Stimulated activated CD8-positive, alpha-beta memory T cell treated with anti-CD3 and anti-CD28 coated beads, Interleukin-15, amount 100 ng/mL, for 4 hours (primary cell): ENCODE measurements around the gene RABL3.
A peak's percentile ranks its signal among the peaks of the same experiment; 100 is the strongest.
"Not testable (repeated sequence)": the region's sequence is repeated elsewhere in the genome, so short reads cannot be mapped to it uniquely, and the experiment has no call there.

ENCODE experiments used
- DNase-seq, 2 donors: peaks; one replicate each; pipeline ENCODE4 v3.0.0-alpha.2; 2020; ENCODE audit warnings: low read depth in 2 of 2

Gene RABL3, protein sequence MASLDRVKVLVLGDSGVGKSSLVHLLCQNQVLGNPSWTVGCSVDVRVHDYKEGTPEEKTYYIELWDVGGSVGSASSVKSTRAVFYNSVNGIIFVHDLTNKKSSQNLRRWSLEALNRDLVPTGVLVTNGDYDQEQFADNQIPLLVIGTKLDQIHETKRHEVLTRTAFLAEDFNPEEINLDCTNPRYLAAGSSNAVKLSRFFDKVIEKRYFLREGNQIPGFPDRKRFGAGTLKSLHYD

DNA sequence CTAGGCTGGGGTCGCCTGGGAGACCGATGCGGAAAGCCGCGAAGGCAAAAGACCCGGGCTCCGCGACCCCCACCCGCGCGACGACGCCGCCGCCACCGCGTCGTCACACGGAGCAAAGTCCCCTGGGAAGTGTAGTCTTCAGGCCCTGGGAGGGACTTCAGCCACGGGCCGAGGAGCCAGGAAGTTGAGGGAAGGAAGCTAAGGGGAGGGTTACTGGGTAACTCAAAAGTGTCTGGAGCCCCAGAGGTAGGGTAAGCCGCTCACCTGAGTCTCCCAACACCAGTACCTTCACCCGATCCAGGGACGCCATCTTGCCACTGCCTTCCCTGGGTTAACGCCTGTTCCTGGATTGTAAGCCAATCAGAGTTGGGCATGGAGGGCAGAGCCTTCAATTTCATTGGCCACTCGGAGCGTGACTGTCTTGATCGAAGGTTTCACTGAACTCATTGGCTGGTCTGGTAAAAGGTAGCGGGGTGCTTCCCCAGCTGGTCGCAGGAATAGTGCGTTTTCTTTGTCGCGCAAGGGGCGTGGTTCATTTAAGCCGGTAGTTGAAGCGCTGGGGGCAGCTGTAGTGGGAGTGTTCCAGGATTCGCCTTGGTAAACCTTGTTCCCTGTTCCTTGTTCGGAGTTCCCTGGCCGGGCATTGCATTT is at the start of gene RABL3, which contains the start of gene GTF2E1:
TSS of gene RABL3 (minus strand) at position 319 of the 651 bp plus-strand sequence. CDS start at position 310, 9 bp downstream.
TSS of gene GTF2E1 (plus strand) at position 547 of the 651 bp plus-strand sequence. CDS start 7,809 bp downstream, outside the sequence.
- DNase-seq = peak; percentile 88 to 97

DNA sequence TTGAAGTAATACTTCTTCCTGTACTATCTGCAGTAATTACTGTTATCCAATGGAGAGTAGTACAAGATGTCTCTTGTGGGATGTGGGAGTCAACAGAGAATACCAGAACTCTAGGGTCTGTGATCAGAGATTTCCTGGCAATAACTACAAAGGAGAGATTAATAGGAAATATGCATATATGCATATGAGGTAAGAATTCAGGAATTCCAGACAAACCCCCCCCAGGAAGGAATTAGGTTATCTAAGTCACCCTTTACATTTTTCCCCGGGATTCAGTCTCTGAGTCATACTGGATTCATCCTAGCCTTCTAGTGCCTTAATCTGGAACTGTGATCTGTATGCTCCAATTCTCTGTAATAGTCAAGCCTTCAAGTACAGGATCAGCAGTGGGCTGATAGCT is 49.6 kb upstream of the RABL3 start:
- DNase-seq = no peak

DNA sequence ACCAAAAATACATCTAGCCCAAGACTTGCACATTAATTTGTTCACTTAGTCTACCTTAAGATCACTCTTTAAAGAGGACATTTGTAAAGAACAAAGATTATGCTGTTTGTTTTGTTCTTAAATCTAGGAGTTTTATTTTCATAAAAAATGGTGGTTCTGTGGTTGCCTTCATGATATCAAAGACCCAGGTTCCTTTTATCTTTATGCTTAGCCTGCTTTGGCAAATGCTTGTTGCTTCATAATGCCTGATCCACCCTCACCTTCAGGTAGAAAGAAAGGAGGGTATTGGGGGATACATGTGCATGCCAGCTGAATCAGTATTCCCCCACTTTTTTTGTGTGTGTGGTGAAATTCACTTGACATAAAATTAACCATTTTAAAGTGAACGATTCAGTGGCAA is 48.7 kb upstream of the RABL3 start:
- DNase-seq = no peak

DNA sequence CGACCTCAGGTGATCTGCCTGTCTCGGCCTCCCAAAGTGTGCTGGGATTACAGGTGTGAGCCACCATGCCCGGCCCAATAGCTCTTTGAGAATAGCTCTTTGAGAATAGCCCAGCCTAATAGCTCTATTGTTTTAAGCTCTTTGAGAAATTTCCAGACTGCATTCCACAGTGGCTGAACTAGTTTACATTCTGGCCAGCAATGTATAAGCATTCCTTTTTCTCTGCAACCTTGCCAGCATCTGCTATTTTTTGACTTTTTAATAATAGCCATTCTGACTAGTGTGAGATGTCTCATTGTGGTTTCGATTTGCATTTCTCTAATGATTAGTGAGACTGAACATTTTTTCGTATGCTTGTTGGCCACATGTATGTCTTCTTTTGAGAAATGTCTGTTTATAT is 43.5 kb upstream of the RABL3 start:
- not testable (repeated sequence) for DNase-seq

DNA sequence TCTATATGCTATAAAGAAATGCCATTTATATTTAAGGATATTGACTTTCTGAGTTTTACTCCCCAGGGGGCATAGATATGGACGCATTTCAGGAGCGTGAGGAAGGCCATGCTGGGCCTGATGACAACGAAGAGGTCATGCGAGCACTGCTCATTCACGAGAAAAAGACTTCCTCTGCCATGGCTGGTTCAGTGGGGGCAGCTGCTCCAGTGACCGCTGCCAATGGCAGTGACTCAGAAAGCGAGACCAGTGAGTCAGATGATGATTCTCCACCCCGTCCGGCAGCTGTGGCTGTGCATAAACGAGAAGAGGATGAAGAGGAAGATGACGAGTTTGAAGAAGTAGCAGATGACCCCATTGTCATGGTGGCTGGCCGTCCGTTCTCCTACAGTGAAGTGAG is 38.7 kb upstream of the RABL3 start:
- no peak for DNase-seq

DNA sequence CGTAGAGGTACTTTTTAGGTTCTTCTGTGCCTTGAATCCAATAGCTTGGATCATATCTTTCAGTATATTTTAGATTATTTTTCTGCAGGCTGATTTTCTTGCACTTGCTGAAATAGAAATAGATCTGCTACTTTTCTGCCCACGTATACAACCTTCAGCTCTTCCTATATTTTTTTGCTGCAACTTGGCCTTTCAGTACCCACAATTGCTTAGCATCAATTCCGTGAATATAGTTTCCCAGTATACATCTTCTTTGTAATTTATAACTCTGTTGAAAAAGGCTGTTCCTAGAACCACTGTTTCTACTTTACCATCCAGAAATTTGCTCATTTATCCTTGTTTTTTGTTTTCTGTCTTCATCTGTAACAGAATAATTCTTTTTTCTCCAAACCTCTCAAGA is 36.5 kb upstream of the RABL3 start:
- no peak for DNase-seq

DNA sequence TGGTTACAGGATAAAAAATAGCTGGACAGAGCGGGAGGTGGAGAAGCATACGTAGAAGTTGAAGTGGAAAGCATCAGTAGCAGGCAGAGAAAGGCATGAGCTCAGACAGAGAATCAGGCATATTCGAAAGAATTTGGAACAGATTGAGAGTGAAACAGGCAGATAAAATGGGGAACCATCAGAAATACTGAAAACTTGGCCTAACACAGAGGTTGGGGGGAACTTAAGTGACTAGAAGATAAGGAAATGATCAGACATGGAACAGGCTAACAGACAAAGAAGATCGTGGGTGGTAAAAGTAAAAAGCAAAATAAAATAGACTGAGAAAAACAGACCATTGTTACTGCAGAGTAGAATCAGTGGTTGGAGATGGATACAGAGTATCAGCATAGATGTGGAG is 33.1 kb upstream of the RABL3 start:
- no peak for DNase-seq

DNA sequence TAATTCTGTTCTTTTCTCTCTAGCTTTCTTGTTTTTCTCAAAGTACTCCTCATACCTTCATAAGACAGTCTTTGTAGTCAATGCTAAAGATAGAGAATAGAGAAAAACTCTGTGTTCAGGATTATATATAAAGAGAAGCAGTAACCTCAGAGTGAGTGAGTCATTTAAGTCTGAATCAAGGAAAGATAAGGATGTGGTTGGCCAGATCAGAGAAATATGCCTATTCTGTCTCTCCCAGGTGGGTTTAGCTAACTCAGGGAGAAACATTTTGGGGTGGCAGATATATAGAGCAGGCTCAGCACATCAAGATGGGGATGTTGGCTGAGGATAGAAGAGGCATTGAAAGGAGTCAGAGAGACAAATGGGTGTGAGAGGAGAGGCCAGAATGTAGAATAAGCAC is 31.6 kb upstream of the RABL3 start:
- DNase-seq = no peak

DNA sequence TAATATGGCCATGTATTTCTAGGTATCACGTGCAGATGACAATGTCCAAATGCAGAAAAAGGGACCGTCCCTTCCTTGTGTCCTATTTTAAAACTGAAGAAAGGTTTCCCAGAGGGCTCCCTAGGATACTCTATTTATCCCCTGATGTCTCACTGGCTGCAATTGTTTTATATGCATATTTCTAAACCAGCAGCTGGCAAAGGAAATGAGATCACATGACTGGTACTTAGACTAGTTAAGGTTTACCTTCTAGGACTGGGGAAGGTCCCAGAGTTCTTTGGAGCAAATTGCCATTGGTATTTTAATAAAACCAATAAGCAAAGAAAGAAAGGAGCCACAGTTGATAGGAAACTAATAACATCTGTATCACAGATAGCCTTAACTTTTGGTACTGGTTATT is 29.8 kb upstream of the RABL3 start:
- no peak for DNase-seq

DNA sequence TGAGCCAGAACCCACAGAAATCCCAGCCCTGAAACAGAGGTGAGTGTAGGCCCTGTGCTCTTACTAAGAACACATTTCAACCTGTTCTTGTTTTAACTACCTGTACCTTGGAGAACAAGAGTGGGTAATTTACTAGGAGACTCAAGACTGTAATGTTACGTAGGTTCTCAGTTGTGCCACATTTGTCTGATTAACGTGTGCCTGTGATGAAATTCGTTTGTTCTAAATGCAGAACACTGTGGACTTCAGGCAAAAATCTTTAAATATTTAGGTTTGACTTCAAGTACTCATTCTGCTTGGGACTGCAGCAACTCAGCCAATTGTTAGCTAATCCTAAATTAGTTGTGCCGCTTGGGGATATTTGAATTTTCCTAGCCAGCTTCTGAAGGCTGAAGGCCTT is 28.6 kb upstream of the RABL3 start:
- no peak for DNase-seq

DNA sequence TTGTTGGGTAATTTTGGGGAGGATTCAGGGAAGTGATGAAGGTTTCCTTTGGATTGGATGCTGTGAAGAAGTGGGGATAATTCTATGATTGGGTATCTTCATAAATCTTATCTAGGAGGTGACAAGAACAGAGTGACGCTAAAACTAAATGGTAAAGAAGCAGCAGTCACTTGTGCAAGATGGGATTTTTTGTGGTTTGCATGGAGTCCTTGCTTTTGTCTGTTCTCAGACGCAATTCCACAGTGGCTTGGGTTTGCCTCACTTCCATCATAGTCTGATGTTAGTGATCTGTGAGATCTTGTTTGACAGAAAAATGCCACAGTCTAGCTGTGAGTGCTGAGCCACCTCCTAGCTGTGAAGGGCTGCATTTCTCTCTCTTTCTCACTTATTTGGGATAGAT is 27.1 kb upstream of the RABL3 start:
- no peak for DNase-seq

DNA sequence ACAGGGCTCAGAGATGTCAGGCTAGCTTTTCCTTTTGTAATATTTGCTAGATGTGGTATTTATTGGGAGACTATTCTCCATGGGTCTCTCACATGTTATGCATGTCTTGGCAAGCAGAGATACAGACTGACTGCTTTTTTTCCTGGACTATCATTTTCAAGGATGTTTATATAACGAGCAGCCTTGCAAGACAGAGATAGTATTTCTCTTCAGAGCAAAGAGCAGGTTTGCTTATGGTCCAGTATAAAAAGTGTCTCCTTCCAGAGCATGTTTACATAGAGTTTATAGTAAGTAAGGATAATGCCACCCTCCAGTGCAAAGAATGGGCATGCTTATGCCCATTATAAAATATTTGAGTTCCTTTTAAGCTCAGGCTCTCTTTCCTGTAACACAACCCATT is 24.8 kb upstream of the RABL3 start:
- no peak for DNase-seq

DNA sequence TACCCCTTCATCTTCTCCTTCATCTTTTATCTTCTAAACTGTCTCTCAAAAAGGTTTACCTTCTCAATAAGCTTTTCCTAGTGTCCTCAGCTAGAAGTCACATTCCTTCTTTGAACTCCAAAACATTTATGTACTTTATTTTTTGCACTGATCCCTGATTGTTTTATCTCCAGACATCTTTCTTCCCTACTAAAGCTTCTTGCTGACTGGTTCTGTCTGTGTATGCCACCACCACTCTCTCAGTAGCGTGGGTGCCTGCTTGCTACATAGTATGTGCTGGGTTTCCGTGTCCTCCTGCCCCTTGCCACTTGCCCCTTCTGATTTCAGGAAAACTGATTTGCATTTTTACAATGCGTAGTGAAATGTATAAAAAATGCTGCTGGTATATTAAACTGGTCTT is 24.3 kb upstream of the RABL3 start:
- DNase-seq = no peak

DNA sequence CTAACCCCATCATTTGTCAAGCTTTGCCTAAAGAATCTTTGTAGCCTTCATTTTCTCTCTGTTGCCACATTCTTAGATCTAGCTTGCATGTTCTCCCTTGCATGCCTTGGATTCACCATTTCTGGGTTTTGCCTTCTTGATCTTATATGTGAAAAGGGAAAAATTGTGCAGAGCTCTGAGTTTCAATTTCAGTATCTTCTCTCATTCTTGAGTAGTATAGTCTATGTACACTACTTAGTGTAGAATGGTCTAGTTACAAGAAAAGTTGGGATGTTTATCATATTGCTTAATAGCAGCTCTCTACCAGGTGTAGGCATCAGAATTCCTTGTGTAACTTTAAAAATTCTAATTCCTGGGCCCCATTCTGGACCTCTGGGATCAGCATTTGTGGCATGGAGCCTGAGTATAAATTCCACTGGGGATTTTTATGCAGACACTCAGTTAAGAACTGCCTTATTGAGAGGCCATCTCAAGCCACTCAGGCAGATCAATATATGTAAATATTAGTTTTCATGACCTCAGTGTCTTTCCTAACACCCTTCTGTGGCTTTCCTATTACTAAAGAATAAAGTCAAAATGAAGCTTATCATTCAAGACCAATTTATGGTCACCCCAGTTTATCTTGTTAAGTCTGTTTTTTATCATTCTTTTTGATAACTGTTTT is 23.6 kb upstream of the RABL3 start:
- DNase-seq = no peak

DNA sequence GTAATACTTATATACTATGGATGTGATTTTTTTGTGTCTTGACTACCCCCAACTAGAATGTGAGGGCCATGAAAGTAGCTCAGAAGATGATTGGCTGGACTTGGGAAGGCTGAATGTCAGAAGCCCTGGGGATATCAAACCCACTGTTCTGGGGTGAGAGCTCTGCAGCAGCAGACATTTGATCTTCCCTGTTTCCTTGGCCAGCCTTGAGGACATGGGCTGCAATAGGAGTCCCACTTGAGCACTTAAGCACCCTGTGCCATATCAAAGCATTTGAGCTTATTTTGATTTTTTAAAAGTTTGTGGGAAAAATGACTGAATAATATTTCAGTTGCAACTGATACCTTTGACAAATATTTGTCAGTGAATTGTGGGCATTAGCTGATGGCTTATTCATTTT is 21.9 kb upstream of the RABL3 start:
- no peak for DNase-seq

DNA sequence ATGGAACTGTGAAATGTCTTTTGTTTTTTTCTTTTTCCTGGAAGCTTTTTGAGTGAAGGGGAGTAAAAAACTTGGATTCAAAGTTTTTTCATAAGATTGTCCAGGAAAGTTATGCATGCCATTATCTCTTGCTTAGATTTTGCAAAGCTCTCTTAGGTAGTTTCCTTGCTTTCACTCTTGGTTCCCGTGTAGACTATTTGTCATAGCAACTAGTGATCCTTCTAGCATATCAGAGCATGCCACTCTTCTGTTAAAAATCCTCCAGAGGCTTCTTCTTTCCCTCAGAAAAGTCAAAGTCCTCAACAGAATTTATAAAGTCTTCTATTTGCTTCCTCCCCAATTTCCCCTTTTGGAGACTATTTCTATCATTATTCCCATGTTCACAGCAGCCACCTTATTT is 21.3 kb upstream of the RABL3 start:
- DNase-seq = no peak

DNA sequence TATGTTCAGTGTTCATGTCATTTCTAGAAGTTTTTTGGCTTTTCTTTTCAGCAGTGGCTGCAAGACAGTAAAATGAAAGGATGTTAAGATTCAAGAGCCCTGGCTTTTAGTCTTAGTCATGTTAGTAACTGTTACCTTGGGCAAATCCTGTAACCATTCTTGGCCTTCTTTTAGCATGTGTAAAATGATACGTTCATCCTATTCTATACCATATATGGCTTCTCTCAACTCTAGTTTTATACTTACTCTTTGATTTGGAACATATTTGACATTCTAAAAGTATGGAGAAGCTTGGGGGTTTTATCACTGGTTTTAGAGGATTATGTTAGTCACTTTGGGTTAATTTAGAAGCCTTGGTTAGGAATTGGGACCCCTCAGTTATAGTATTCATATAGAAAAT is 20.3 kb upstream of the RABL3 start:
- no peak for DNase-seq

DNA sequence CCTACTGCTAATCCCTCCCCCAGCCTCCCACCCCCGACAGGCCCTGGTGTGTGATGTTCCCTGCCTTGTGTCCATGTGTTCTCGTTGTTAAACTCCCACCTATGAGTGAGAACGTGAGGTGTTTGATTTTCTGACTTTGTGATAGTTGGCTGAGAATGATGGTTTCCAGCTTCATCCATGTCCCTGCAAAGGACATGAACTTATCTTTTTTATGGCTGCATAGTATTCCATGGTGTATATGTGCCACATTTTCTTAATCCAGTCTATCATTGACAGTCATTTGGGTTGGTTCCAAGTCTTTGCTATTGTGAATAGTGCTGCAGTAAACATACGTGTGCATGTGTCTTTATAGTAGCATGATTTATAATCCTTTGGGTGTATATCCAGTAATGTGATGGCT is 16.2 kb upstream of the RABL3 start:
- not testable (repeated sequence) for DNase-seq

DNA sequence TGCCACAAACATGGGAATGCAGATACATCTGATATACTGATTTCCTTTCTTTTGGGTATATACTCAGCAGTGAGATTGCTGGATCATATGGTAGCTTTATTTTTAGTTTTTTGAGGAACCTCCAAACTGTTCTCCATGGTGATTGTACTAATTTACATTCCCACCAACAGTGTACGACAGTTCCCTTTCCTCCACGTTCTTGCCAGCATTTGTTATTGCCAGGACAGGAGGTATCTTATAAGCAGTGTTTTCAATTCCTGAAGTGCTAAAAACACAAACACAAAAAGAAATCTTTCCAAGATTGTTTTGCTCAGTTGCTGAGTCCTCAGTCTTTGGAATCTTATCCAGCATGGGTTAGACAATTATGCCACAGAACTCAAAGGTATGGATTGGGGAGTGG is 13.7 kb upstream of the RABL3 start:
- DNase-seq = no peak

DNA sequence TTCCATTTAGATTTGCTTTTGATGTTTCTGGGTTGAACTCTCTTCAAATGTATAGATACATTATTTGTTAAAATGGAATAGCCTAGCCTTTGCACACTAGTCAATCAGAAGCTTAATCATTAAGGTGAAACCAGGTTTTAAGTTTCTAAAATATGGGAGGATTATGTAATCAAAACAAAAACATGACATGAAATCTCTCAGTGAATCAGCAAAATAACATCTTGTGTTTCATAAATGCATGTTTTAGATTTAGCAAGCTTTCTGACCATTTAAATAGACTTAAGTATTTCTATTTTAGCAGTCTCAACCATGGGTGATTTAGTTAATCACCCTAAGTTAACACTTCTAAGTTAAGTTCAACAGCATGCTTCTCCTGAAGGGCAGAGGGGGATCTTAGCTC is 11.5 kb upstream of the RABL3 start:
- no peak for DNase-seq

DNA sequence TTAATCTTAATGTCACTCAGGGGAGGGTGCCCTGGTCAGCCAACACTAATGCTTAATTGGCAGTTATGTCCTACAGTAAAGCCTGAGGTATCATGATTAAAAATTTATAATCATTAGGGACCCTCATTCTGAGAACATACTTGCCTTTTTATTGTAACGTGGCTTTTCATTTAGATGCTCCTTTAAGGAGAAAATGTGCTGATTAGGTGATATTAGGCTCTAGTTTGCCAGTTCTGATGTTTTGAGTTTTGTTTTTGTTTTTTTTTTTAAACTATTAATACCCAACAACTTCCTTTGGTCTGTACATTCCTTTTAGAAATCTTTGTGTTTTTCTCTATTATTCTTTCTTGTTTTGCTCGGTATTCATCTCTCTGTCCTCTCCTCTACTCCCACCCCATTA is 10.5 kb upstream of the RABL3 start:
- no peak for DNase-seq

DNA sequence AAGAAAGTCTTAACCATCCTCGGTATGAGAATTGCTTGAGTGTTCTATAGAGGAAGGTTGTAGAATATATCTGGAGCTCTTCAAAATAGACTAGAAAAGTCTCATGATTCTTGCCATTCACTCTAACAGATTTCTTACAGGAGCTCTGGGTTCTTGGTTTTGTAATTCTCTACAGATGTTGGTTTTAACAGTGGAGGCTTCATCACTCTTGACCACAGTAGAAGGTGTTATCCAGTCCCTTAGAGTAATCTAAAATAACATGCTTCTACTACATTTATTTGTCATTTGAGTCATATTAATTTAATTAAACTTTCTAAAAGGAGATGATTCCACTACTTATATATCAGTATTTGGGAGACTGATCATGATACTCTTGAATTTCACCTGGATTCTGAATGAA is 9.9 kb upstream of the RABL3 start:
- DNase-seq = no peak

DNA sequence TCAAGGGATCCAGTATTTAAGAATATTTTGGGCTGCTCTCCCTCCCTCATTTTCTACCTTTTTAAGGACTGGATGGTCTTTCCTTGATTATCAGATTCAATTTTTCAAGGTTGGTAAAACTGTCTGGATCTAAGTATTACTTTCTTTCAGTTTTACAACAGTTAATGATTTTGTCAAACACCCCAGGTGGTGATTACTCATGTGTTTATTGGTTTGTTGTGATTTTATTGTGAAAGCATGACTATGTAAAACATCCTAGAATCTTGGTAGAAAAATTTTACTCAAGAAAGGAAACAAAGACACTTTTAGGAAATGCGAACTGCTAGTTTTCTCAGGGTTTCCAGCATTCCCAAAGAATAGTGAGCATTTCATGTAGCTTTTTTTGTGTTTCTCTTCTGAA is 7.5 kb upstream of the RABL3 start:
- DNase-seq = no peak
